A673 (cell line): ENCODE measurements around the gene GAGE10.

ENCODE experiments used
- EZH2 ChIP-seq: fragments of 200-600 bp; sonication (generic); IDR thresholded peaks from 2 replicates; pipeline ENCODE4 v1.6.1; 2017; ENCODE audit warnings: borderline replicate concordance, low read depth, mild to moderate bottlenecking, mixed read lengths, antibody characterized with exemption, low read length; ENCODE audit not compliant: poor library complexity, severe bottlenecking
- TF ChIP-seq, protein P1 (sequence below): fragments of 300-800, 200-600 bp; sonication (generic); conservative IDR thresholded peaks from 2 replicates; pipeline ENCODE4 v1.5.1; 2017; ENCODE audit warnings: low read depth, mild to moderate bottlenecking, antibody characterized with exemption, low read length, moderate library complexity, mixed read lengths

DNA sequence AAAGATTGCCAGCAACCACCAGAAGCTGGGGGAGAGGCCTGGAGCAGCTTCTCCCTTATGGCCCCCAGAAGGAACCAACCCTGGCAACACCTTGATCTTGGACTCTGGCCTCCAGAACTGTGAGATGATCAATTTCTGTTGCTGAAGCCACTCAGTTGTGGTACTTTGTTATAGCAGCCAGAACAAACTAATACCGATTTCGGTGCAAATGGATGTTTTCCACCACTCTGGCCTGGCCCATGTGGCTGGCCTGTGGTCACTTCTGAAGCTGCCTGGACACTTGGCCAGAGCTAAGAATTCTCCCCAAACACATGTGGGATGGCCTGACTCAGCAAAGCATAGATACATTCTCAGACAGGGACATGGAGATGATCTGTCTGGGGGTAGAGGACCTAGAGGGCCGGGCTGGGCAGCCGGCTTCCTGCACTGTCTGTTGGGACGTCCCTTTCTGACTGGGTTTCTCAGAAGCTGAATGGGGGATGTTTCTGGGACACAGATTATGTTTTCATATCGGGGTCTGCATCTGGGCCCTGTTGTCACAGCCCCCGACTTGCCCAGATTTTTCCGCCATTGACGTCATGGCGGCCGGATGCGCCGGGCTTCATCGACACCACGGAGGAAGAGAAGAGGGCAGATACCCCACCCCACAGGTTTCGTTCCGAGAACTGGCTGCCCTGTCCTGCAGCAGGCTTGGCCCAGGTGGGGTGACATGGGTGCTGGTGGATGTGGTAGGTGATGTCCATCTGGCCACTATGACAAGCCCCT, 43.0 kb upstream of the GAGE10 start:
- TF ChIP-seq, protein P1, sequence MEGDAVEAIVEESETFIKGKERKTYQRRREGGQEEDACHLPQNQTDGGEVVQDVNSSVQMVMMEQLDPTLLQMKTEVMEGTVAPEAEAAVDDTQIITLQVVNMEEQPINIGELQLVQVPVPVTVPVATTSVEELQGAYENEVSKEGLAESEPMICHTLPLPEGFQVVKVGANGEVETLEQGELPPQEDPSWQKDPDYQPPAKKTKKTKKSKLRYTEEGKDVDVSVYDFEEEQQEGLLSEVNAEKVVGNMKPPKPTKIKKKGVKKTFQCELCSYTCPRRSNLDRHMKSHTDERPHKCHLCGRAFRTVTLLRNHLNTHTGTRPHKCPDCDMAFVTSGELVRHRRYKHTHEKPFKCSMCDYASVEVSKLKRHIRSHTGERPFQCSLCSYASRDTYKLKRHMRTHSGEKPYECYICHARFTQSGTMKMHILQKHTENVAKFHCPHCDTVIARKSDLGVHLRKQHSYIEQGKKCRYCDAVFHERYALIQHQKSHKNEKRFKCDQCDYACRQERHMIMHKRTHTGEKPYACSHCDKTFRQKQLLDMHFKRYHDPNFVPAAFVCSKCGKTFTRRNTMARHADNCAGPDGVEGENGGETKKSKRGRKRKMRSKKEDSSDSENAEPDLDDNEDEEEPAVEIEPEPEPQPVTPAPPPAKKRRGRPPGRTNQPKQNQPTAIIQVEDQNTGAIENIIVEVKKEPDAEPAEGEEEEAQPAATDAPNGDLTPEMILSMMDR = no peak
- TF ChIP-seq EZH2 = no peak
